ENCODE data around the gene APOL2.
"Not testable (repeated sequence)": the region's sequence is repeated elsewhere in the genome, so short reads cannot be mapped to it uniquely, and the experiment has no call there.

The APOL2 gene

GRCh38 chr22:36221799-36222751, 17.3 kb downstream of the APOL2 start:
- peak; percentile 66 for DNase-seq (ENCODE audit: low spot score)

GRCh38 chr22:36220451-36220921, 18.8 kb downstream of the APOL2 start:
- peak; percentile 69 for DNase-seq (ENCODE audit: low spot score)

GRCh38 chr22:36218648-36219193, 20.6 kb downstream of the APOL2 start:
- no peak for DNase-seq (ENCODE audit: low spot score)

- no peak for DNase-seq (ENCODE audit: low spot score)
Measured at GRCh38 chr22:36215981-36216380, 23.3 kb downstream of the APOL2 start.

DNA sequence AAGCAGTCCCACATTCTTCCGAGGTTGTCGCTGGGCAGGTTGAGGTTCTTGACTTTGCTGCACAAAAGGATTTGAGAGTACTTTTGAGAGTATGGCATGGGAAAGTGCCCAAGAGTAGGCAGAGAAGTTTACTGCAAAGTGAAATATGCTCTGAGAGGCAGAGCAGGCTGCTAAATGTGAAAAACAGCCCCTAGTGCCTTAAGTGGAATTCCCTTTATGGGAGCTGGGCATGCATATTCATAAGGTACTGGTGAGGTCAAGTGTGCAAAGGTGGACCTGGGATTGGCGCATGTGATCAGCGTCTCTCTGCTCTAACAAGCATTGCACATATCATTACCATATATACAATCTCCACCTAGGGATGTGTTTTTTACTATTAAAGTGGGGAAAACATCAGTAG, 25.7 kb downstream of the APOL2 start:
- DNase-seq (ENCODE audit: low spot score): no peak

DNA sequence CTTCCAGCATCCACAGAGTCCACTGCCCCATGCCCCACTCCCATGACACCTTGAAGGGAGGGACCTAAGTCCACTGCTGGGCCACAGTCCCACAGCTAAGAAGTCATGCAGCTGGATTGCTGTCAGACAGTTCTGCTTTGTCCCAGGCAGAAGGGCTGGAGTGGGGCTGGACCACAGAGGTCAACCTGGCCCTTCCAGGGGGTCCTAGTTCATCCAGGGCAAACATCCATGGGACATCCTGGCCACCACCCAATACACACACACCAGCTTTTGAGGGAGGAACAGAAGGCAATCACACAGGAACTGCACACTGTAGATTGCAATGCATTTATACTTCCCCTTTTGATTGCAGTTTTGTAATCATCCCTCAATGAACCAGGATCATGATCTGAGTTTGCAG, 26.4 kb downstream of the APOL2 start:
- no peak for DNase-seq (ENCODE audit: low spot score)

- DNase-seq (ENCODE audit: low spot score): no peak
Measured at GRCh38 chr22:36211237-36211861, 28.0 kb downstream of the APOL2 start.

DNA sequence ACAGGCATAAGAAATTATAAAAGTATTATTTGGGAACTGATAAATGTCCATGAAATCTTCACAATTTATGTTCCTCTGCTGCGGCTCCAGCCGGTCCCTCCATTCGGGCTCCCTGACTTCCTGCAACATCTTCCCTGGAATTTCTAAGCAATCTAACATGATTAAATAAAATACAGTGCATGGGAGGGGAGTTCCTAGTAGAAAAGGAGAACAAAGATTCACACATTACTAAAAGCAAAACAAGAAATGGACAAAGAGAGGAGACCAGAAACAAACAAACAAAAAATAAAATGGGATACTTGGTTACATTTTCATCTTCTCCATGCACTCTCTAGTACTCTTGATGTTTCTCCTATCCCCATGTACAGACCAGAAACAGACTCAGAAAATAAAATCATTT, 29.1 kb downstream of the APOL2 start:
- no peak for DNase-seq (ENCODE audit: low spot score)

DNA sequence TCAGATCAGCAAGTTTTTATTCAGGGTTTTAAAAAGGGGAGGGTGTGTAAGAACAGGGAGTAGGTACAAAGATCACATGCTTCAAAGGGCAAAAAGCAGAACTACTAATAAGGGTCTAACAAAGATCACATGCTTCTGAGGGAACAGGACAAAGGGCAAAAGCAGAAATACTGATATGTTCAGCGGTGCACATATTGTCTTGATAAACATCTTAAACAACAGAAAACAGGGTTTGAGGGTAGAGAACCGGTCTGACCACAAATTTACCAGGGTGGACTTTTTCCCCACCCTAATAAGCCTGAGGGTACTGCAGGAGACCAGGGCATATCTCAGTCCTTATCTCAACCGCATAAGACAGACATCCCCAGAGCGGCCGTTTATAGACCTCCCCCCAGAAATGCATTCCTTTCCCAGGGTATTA, 29.8 kb downstream of the APOL2 start:
- DNase-seq (ENCODE audit: low spot score): not testable (repeated sequence)

DNA sequence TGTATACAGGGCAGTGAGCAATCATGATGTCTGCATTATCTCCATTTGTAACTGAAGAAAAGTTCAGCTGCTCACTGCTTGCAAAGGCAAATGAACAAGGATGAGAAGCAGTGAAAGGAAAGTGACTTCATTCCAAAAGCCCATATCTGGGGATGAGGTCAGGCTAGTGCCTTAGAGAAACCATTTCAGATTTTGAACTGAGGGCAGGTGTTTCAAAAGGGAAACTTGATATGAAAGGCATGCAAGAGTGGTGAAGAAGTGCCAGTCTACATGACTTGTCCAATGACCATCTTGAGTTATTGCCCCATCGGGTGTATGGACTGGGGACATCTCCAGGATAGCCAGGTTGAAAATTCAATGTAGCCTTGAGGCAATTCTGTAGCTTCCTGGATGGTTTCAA, 30.4 kb downstream of the APOL2 start:
- DNase-seq (ENCODE audit: low spot score): no peak

DNA sequence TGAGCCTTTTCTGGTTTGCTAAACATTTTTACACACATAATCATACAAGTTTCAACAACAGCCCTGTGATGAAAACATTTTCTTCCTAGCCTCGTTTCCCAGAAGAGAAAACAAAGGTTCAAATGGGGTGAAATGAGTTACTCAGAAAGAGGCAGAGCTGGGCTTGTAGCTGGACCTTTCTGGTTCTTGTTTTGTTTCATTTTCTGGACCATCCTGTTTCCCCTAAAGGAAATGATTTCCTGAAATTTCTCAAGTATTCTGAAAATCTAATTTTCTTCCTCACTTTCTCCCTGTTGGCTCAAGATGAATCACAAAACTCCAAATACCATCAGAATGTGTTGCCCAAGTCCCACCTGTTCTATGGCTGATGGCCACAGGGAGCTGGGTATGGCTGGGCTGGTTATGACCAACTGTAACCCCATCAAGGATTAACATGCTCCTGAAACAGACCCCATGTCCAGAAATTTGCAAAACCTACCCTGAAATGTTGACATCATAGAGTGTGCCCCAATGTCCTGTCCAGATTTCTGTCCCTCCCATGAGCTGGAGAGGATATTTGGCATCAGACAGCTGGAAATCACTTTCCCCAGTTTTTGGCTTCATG, 31.1 kb downstream of the APOL2 start:
- DNase-seq (ENCODE audit: low spot score): no peak

- DNase-seq (ENCODE audit: low spot score): no peak
Measured at GRCh38 chr22:36206255-36206654, 33.1 kb downstream of the APOL2 start.

DNA sequence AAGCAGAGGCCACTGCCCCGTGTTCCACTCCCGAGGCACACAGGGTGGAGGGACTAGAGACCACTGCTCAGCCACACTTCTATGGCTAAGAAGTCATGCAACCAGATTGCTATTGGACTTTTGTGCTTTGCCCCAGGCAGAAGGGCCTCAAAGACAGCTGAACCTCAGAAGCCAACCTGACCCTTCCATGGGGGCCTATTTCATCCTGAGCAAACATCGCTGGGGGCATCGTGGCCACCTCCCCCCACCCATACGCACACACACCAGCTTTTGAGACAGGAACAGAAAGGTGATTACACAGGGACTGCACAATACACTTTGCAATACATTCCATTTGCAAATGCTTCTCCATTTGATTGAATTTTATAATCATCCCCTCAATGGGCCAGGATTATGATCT, 33.8 kb downstream of the APOL2 start:
- not testable (repeated sequence) for DNase-seq (ENCODE audit: low spot score)

DNA sequence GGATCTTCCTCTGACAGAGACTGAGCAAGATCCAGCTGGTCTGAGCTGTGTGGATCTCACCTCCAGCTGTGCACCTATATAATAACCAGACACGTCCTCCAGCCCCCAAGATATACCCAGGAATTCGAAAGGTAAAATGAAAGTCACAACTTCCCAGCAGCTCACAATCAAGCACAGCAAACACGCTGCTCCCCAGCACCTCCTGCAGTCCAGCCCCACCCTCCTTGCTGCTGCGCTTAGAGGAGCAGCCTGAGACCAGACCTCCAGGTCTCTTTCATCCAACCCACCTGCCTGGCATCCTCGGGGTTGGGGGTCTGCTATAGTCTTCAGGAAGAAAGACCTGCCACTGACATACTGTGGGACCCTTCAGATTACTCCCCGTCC, 34.7 kb downstream of the APOL2 start:
- no peak for DNase-seq (ENCODE audit: low spot score)

GRCh38 chr22:36204001-36204631, 35.2 kb downstream of the APOL2 start:
- DNase-seq (ENCODE audit: low spot score): no peak

GRCh38 chr22:36203441-36203840, 35.9 kb downstream of the APOL2 start:
- DNase-seq (ENCODE audit: low spot score): not testable (repeated sequence)

GRCh38 chr22:36202906-36203305, 36.4 kb downstream of the APOL2 start:
- not testable (repeated sequence) for DNase-seq (ENCODE audit: low spot score)

DNA sequence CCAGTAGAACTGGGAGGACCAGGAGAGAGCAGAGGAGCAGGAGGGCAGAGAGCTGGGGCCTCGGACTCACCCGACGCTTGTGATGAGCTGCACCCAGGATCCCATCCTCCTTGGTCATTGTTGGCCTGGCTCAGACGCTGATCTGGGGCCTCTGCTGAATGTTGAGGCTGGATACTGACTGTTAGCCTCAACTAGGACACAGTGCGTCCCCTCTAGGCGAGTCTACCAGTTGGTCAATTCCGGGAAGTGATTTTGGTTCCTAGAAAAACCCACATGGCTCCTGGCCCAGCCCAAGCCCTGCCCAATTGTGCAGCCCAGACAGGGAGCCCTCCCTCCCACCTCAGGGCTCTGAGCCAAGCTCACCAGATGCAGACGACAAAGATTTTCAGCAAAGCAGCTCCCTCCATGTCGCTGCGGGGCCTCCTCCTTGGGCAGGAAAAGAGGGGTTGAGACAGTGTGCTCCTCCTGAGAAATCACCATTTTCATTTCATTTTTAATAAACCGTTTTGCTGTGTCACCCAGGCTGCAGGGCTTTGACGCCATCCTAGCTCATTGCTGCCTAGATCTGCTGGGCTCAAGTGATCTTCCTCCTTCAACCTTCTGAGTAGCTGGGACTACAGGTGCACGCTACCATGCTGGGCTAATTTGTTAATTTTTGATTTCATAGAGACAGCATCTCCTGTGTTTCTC, 37.6 kb downstream of the APOL2 start, which contains the start of gene APOL4:
APOL4 (minus strand) TSS at position 180 of the 690 bp plus-strand sequence; CDS start at position 105, 75 bp downstream.
- peak; percentile 84 for DNase-seq (ENCODE audit: low spot score)

DNA sequence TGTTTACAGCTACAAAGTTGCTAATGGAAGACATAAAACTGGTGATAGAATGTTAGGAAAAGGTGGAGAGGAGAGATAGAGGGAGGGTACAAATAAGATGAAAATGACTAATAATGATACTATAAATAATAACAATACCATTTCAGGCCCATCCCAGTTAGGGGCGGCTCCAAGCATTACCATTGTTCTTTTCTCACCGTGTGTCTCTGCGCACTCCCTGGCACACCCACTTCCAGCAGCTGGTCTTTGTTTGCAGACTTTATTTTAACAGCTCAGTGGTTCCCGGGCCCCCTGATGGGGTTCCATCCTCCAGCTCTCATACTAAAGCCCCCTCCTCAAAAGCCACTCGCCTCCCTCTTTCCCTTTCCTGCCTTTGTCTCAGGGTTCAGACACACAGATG, 38.3 kb downstream of the APOL2 start:
- not testable (repeated sequence) for DNase-seq (ENCODE audit: low spot score)

DNA sequence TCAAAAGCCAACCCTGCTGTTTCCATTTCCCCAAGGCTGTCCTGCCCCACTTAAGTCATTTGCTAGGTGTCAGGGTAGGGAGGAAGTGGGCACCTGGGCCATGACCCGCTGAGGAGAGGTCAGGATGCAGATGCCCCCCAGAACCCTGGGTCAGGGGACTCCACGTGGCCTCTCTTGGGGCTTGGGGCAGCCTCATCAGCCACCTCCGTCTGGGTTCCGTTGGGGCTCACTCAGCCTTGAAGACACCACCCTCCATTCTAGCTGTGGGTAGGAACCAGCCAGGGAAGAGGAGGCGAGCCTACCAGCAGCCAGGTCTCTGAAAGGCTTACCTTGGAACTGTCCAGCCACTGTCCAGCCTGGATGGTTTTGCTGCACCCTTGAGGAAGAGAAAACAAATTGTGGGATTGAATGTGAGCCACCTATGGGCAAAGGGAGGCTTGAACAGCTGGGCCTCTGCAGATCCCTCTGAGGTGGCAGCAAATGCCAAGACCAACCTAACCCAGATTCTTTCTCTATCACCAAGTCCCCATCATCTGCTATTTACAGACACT, 40.3 kb downstream of the APOL2 start:
- no peak for DNase-seq (ENCODE audit: low spot score)

GRCh38 chr22:36198536-36198935, 40.8 kb downstream of the APOL2 start:
- no peak for DNase-seq (ENCODE audit: low spot score)

All from hematopoietic multipotent progenitor cell treated with erythropoietin and hydrocortisone succinate and interleukin-3 and kit ligand, for 15 days (in vitro differentiated cells).